H7 (cell line): ENCODE results near the gene UNC45A. TPM values are rescaled to one million over a fixed set of nuclear protein-coding genes. Genes with fewer than 3 reads are reported as not detected.
"Not testable (repeated sequence)": the region's sequence is repeated elsewhere in the genome, so short reads cannot be mapped to it uniquely, and the experiment has no call there.

Experiments used
- DNase-seq: peaks from one replicate; pipeline ENCODE4 v3.0.0; 2012
- H3K27me3 ChIP-seq: 2 replicates; pipeline ENCODE4 v1.6.0; 2011; ENCODE audit warnings: mild to moderate bottlenecking, low read length; ENCODE audit not compliant: control insufficient read depth, insufficient read depth
- H3K36me3 ChIP-seq: replicated peaks from 2 replicates; pipeline ENCODE4 v1.5.1; 2011; ENCODE audit warnings: low read length; ENCODE audit not compliant: control insufficient read depth, insufficient read depth
- H3K4me3 ChIP-seq: 2 replicates; pipeline ENCODE4 v1.5.1; 2011; ENCODE audit warnings: low read depth, mild to moderate bottlenecking, control low read depth, low read length, moderate library complexity; ENCODE audit not compliant: insufficient read depth
- total RNA-seq: library from RNA; depleted of rRNA; stranded (reverse); fragments of >200 nt; shearing (Covaris generic); gene quantifications from 2 replicates; pipeline ENCODE4 v1.2.3, GENCODE V29; 2014

Gene UNC45A
- total RNA-seq, 1 experiment from 2014 or later: 85.9 TPM

DNA sequence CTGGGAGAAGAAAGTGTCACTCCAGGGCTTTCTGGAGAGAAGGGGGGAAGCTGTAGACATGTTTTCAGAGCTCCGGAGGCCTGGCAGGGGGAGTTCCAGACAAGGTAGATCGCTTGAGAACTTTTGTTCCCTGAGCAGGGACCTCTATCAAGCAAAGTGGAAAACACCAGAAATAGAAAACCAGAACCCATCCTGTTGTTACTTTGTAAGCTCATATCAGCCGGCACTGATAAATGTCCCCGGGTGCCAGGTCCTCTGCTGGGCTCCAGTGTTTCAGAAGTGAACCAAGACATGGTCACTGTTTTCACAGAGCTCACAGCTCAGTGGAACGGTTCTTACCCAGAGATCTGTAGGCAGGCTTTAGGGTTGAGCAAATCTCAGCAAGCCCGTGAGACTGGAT, 16.2 kb upstream of the UNC45A start:
- H3K4me3 ChIP-seq: no peak overlapping the region
- no peaks in the 10 kb centered on the region for H3K27me3 ChIP-seq
- H3K36me3 ChIP-seq: peaks cover 1% of the 10 kb centered on the region
- DNase-seq: no peak

- H3K36me3 ChIP-seq: peaks cover 1% of the 10 kb centered on the region
- no peaks in the 10 kb centered on the region for H3K27me3 ChIP-seq
- no peak overlapping the region for H3K4me3 ChIP-seq
- no peak for DNase-seq
Observed at GRCh38 chr15:90921887-90922286, 13.2 kb upstream of the UNC45A start.

- not testable (repeated sequence) for DNase-seq, H3K27me3 ChIP-seq, H3K36me3 ChIP-seq, H3K4me3 ChIP-seq
Observed at GRCh38 chr15:90922712-90923322, 12.3 kb upstream of the UNC45A start.

DNA sequence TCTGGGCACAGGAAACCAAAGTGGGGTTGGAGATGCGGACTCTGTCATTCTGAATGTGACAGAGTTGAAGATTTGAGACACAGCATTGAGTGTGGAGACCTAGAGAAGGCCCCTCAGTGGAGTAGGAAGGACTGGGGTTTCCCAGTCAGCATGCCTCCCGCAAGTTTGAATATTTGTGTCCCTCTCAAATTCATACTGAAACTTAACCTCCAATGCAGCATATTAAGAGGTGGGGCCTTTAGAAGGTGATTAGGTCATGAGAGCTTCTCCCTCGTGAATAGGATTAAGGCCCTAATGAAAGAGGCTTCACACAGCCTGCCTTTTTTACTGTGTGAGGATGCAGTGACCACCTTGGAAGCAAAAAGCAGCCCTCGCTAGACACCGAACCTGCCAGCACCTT, 10.7 kb upstream of the UNC45A start:
- no peaks in the 10 kb centered on the region; the same call in none of the 2 replicates for H3K36me3 ChIP-seq
- H3K27me3 ChIP-seq: no peaks in the 10 kb centered on the region
- H3K4me3 ChIP-seq: no peak overlapping the region
- DNase-seq: no peak

DNA sequence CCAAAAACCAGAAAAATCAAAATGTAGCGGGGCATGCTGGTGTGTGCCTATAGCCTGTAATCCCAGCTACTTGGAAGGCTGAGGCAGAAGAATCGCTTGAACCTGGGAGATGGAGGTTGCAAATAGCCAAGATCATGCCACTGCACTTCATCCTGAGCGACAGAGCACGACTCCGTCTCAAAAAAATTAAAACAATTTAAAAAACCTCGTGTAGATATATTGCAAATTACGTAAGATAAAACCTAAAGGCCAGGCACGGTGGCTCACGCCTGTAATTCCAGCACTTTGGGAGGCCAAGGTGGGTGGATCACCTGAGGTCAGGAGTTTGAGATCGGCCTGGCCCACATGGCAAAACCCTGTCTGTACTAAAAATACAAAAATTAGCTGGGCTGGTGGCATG, 8.3 kb upstream of the UNC45A start:
- not testable (repeated sequence) for H3K27me3 ChIP-seq, H3K36me3 ChIP-seq, DNase-seq, H3K4me3 ChIP-seq

GRCh38 chr15:90928106-90928505, 7.0 kb upstream of the UNC45A start:
- H3K27me3 ChIP-seq, H3K4me3 ChIP-seq, H3K36me3 ChIP-seq, DNase-seq: not testable (repeated sequence)

DNA sequence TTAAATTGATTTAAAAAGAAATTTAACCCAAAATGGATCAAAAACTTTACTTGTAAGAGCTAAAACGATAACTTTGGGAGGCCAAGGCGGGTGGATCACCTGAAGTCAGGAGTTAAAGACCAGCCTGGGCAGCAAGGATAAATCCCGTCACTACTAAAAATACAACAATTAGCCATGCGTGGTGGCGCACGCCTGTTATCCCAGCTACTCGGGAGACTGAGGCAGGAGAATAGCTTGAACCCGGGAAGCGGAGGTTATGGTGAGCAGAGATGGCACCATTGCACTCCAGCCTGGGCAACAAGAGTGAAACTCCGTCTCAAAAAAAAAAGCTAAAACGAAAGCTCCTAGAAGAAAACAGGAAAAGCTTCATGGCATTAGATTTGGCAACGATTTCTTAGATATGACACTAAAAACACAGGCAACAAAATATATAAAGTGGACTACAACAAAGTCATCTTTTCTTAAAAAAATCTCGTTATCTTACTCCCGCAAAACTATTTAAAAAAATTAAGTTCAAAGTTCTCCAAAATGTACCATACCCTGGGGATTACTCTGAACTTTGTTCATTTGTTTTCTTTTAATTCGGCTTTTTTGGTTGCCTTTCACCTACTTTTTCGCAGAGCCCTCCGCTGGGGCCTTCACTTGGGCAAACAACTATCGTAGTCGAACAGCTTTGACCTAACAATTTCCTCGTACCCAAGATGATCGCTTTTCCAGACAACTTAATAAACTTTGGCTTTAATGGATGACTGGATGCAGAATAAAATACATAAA, 5.7 kb upstream of the UNC45A start:
- Histone ChIP-seq H3K27me3 (no peaks in the 10 kb centered on the region; the same call in 1 of the 2 replicates), H3K36me3 (no peaks in the 10 kb centered on the region), H3K4me3 (no peak overlapping the region)
- no peak for DNase-seq

GRCh38 chr15:90930861-90931574, 4.1 kb upstream of the UNC45A start:
- DNase-seq: no peak
- H3K27me3 ChIP-seq: no peaks in the 10 kb centered on the region; the same call in 1 of the 2 replicates
- H3K4me3 ChIP-seq: no peak overlapping the region
- no peaks in the 10 kb centered on the region for H3K36me3 ChIP-seq

DNA sequence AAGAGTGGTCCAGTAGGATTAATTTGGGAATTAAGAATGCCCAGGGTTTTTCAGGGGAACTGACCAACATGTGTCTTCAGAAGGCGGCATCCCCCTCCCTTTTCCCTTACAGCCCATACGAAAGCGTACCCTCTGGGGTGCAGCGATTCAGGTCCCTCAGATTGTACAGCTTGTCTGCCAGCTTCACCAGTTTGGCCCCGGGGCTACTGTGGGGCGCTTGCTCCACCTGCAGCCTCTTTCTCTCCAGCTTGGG, 3.6 kb upstream of the UNC45A start:
- peaks cover 2% of the 10 kb centered on the region for H3K36me3 ChIP-seq
- DNase-seq: no peak
- no peaks in the 10 kb centered on the region; the same call in 1 of the 2 replicates for H3K27me3 ChIP-seq
- peak overlapping the region; percentile 58 for H3K4me3 ChIP-seq

DNA sequence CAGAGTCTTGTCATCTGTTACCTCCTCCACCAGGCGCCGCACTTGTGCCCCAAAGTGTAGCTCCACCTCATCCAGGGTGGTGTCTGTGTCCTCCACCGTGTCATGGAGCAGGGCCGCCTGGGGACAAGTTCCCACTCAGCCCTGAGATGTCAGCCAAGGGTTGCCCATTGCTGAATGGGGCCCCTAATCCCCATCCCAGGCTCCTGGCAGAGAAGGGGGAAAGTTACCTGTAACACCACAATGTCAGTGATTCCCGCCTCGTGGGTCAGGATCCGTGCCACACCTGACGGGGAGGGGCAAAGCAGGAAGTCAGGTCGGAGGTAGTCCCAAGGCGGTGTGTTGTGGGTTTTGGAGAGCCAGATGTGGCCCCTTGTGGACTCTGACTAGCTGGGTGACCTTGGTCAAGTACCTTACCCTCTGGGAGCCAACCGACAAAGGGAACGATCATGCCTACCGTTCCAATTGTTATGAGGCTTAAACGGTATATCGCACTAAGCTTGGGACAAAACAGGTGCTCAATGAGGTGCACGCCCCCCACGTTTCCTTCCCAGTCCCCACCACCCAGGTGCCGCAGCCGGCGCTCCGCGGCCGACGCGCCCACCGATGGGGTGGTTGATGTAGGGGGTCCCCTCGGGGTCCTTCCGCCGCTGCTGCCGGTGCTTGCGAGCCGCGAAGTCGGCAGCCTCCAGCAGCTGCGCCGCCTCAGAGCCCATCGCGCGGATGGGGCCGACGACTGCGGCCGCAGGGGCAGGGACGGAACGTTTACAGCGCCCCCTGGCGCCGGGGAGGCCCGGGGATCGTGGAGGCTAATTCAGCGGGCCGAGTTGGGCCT, 3.0 kb upstream of the UNC45A start, which contains the start of gene HDDC3:
TSS of gene HDDC3 (minus strand) at position 722 of the 832 bp plus-strand sequence. CDS start at position 713, 9 bp downstream.
- peak; percentile 99 for DNase-seq
- H3K36me3 ChIP-seq: peaks cover 4% of the 10 kb centered on the region
- H3K4me3 ChIP-seq: peak within 1 kb of the TSS; percentile 58
- no peaks in the 10 kb centered on the region; the same call in 1 of the 2 replicates for H3K27me3 ChIP-seq

GRCh38 chr15:90932660-90932991, 2.5 kb upstream of the UNC45A start:
- Histone ChIP-seq H3K4me3 (no peak overlapping the region; the same call in 1 of the 2 replicates), H3K36me3 (peaks cover 4% of the 10 kb centered on the region), H3K27me3 (no peaks in the 10 kb centered on the region; the same call in 1 of the 2 replicates)
- DNase-seq: no peak

- H3K36me3 ChIP-seq: peaks cover 7% of the 10 kb centered on the region
- no peaks in the 10 kb centered on the region; the same call in 1 of the 2 replicates for H3K27me3 ChIP-seq
- no peak overlapping the region for H3K4me3 ChIP-seq
- no peak for DNase-seq
Observed at GRCh38 chr15:90933301-90933700, 1.8 kb upstream of the UNC45A start.

DNA sequence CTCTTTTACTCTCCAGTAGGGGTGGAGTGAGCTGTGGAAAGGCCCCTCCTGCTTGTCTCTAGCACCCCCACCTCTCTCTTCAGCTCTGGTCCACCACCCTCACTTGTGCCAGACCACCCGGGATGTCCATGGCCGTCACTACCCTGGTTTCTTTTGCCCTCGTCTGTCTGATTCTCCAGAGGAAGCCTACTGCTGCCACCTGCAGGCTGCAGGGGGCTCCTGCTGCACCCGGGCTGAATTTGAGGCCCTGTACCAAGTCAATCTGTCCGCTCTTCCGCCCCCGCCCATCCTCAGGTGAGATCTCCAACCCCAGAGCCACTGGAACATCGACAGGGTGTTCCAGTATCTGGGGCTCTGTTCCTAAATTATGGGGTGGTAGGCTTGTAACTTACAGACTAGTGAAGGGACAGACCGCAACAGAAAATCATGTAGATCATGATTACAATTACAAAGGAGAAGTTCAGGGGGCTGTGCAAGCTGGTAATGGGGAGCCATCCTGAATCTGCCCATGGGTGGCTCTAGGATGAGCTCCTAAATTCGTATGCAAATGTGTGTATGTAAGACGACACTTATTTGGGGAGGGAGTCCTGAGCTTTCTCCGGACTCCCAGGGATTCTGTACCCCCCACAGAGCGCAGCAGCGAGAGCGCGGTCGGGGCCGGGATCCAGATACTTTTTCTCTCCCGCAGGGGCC, 683 bp upstream of the UNC45A start:
- peak overlapping the region; percentile 74 for H3K4me3 ChIP-seq
- DNase-seq: peak; percentile 94
- no peaks in the 10 kb centered on the region; the same call in 1 of the 2 replicates for H3K27me3 ChIP-seq
- H3K36me3 ChIP-seq: peaks cover 8% of the 10 kb centered on the region

GRCh38 chr15:90936823-90937222, 1.7 kb downstream of the UNC45A start:
- DNase-seq: no peak
- Histone ChIP-seq H3K36me3 (peaks cover 24% of the 10 kb centered on the region), H3K27me3 (no peaks in the 10 kb centered on the region; the same call in 1 of the 2 replicates), H3K4me3 (no peak overlapping the region)
